IPS-18c (cell line): ENCODE results near the gene PKN2.
A peak's percentile ranks its signal among the peaks of the same experiment; 100 is the strongest.

Experiments
- H3K4me3 ChIP-seq: 2 replicates; pipeline ENCODE4 v1.7.0; 2013; ENCODE audit warnings: low read depth, mild to moderate bottlenecking, low read length, moderate library complexity; ENCODE audit not compliant: insufficient read depth
- H3K9me3 ChIP-seq: one replicate; pipeline ENCODE4 v1.6.1; 2013; ENCODE audit warnings: mild to moderate bottlenecking, low read length, moderate library complexity; ENCODE audit not compliant: control insufficient read depth, insufficient read depth

PKN2 gene

DNA sequence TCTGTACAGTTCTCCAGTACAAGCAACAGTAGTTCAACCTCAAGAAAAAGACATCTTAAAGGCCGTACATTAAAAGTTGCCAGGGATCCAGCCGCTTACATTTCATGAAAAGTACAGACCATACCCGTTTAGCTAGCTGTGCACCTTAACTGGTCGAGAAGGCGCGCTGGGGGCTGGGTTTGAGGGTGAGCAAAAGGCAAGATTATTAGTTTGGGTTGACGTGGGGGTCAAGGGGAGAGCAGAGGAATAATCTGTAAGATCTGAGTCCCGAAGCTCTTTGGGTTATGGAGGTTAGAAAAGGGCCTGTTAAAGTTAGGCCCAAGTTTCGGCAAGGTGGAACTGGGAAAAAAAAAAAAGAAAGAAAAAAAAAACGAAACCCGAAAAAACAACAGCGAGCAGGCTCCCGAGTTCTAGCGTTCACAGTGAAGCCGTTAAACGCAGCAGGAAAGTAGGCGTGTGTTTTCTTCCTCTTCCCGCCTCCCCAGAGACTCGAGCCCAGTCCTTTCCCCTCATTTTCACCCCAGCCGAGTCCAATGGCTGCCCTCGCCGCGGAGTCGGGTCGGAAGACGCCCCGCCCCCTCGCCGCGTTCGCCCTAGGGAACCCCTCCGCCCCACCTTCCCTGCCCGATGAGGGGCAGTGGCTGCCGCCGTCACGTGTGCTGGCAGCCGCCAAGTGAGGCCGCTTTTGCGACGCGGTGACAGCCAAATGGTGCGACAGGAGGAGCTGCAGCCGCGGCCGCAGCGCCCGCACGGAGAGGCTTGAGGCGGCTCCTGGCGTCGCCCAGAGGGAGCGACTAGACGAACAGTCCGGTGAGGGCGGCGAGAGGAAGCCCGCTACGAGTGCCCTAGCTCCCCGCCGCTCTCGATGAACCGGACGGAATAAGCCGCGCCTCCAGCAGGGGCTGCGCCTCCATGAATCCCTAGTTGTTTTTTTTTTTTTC lies at the start of gene PKN2:
Gene PKN2 (plus strand): TSS at position 733 of the 941 bp plus-strand sequence. CDS start 308 bp downstream, outside the sequence.
- Histone ChIP-seq H3K9me3 (no peaks in the 10 kb centered on the region), H3K4me3 (peak within 1 kb of the TSS; percentile 90)

- H3K9me3 ChIP-seq, result peaks cover 2% of the 10 kb centered on the region
Observed at GRCh38 chr1:88634538-88634937, 49.5 kb upstream of the PKN2 start.

DNA sequence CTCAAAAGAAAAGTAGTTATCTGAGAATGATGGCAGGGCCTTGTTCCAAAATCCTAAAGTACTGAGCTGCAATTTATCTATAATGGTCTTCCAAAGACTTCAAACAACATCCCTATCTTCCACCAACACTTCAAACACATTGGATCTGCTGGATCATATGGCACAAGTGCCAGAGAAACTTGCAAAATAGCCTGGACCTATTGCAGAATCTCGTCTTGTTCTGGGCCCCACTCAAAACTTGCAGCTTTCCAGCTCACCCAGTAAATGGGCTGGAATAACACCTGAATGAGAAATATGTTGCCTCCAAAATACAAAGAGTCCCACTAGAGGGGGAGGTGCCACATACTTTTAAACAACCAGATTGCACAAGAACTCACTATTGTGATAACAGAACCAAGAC lies 44.0 kb upstream of the PKN2 start:
- Histone ChIP-seq H3K4me3 (no peak overlapping the region), H3K9me3 (peaks cover 2% of the 10 kb centered on the region)

More at GRCh38 chr1:88634538-88634937, 49.5 kb upstream of the PKN2 start:
- no peak overlapping the region for H3K4me3 ChIP-seq

DNA sequence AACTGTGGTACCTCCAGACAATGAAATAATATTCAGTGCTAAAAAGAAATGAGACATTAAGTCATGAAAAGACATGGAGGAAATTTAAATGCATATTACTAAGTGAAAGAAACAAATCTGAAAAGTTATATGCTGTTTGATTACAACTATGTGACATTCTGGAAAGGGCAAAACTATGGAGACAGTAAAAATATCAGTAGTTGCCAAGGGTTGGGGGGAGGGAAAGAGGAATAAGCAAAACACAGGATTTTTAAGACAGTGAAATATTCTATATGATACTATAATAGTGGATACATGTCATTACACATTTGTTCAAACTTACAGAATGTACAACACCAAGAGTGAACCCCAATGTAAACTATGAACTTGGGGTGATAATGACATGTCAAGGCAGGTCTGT lies 38.2 kb upstream of the PKN2 start:
- no peaks in the 10 kb centered on the region for H3K9me3 ChIP-seq
- no peak overlapping the region for H3K4me3 ChIP-seq

DNA sequence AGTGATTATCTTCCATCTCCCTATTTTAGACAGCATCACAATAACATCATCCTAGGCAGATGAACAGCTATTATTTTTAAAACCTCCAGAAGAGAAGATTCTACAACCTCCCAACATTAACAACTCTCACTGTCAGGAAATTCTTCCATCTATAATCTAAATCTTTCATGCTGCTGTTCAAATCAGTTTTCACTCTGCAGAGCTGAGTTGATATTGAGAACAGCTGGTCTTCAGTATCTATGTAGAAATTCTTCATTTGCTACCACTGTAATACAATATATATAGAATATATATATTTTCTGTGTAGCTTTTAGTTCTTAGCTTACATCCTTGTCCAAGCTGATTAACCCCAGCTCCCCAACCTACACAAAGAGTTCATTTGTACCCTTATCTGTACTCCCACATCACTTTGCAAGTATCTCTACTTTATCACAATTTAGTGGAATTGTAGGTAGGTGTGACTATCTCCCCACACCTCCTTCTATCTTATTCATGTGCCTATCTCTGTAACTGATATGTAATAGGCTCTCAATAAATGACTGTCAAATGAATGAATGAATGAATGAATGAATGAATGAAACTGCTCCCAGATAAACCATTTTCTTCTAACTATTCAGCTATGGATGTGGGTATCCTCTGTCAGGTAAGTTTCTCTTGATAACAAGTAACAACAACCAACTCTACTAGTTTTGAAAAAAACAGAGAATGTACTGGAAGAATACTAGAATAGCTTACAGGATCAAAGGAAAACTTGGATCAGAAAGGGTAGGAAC lies 37.4 kb upstream of the PKN2 start:
- H3K9me3 ChIP-seq, result no peaks in the 10 kb centered on the region
- no peak overlapping the region for H3K4me3 ChIP-seq

GRCh38 chr1:88647249-88647645 lies 36.8 kb upstream of the PKN2 start:
- H3K9me3 ChIP-seq, result no peaks in the 10 kb centered on the region
- no peak overlapping the region for H3K4me3 ChIP-seq

DNA sequence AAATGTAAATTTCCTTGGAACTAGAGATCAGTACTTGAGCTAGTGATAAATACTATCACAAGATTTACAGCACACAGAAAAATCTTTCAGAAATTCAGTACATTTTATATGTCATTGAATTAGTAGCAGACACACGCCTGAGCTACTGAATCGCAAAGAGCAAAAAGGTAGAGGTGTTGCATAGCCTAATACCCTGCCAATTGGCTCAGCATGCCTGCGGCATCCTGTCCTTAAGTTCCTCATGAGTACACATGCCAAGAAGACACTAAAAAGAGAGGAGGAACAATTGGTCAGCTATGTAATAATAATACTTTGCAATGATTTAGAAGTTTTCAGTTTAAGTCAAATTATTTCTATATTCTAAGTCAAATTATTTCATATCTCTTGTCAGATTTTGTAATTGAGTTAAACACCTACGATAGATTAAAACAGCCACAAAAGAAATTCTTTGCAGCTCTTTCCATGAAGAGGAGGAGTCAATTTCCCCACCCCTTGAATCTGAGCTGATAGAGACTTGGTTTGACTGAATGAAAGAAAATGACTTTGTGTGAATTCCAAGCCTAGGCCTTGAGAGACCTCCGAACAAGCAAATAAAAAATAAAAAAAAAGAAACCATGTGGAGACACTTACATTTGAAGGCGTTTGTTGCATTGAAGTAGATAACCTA lies 36.2 kb upstream of the PKN2 start:
- H3K4me3 ChIP-seq, result no peak overlapping the region
- no peaks in the 10 kb centered on the region for H3K9me3 ChIP-seq

DNA sequence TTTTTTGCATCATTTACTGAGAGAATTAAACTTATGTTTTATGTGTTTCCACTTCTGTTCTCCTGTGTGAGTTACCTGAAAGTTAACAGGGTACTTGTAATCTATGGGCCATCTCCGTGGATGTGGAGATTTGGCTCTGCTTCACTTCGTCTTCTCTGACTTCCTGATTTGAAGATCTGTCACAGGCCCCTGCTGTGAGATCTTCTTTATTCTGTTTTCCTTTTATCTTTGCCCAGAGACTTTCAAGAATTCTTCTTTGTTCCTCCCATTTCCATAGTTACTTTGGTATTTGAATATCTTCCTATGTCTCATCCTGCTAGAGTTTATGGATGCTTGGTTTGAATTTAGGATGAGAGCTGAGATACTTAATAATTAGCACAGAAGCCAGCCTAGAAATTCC lies 35.4 kb upstream of the PKN2 start:
- no peak overlapping the region for H3K4me3 ChIP-seq
- H3K9me3 ChIP-seq, result no peaks in the 10 kb centered on the region

DNA sequence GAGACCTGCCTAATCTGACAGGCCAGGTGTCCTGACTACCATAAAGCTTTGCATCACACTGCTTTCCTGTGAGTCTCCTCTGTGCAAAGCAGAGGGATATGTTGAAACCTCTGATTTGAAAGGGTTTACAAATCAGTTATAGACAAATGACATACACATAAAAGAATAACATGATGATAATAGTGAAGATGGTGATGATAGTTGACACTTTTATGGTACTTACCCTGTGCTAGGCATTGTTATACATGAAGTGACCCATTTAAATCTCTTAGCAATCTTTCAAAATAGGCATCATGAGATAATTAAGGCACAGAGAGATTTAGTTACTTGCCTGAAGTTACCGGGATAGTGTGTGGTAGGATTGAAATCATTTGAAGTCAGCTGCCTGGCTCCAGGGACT lies 34.1 kb upstream of the PKN2 start:
- H3K9me3 ChIP-seq, result no peaks in the 10 kb centered on the region
- H3K4me3 ChIP-seq, result no peak overlapping the region

GRCh38 chr1:88650676-88651418 lies 33.2 kb upstream of the PKN2 start:
- H3K9me3 ChIP-seq, result no peaks in the 10 kb centered on the region
- no peak overlapping the region for H3K4me3 ChIP-seq

DNA sequence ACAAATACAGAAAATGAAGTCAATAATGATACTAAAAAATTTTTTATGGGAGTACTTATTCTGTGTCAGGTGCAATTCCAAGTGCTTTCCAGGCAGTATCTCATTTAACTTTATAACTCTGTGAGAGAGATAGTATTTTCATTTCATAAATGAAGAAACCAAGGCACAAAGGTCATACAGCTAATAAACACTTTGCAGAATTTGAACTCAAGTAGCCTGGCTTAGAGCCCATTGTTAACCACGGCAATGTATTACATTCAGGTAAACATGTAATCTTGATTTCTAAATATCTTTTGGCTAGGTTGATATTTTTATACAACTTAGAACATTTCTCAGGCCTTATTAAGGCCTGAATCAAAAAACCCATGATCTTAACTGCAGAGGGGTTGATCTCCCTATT lies 28.9 kb upstream of the PKN2 start:
- Histone ChIP-seq H3K4me3 (no peak overlapping the region), H3K9me3 (no peaks in the 10 kb centered on the region)

DNA sequence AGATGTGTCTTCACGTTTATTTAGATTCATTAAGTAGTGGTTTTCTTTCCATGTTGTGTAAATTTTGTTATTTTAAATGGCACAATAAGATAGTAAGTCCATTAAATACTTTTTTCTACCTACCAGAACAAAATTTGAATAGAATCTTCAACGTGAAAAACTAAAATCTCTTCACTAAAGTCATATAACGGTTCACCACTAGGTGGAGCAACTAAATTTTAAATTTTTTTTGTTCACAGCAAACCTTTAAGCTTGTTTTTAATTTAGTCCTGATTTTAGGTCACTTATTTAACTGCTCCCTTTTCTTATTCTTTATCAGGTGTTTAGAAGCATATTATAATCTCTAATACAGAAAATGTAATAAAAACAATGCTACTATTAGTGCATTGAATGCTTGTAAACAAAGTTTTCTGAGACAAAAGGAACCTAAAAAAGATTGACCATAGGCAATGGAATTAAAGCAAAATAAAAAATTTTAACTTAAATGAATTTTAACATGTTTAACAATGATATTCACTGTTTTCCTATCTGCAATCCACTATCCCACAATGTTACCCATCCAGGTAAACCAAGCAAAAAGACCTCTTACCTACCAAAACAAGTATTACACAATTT lies 28.3 kb upstream of the PKN2 start:
- H3K9me3 ChIP-seq, result no peaks in the 10 kb centered on the region
- H3K4me3 ChIP-seq, result no peak overlapping the region

DNA sequence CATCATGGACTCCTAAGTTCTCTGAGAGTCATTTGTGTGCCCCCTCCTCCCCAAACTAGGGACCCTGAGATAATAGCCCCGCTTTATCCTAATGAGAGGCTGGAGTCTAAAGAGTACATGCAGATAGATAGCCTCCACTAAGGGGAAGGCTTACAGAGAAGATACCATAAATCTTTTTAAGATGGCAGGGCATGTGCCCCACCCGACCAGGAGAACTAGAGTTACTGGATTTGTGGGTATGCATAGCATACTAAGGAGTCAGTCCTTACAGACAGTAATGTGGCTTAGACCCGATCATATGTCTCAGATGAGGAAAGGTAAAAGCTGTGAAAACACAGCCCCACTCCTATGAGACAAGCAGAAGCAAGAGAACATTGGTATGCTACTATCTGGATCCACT lies 25.7 kb upstream of the PKN2 start:
- H3K9me3 ChIP-seq, result no peaks in the 10 kb centered on the region
- H3K4me3 ChIP-seq, result no peak overlapping the region

GRCh38 chr1:88659552-88659951 lies 24.5 kb upstream of the PKN2 start:
- no peak overlapping the region for H3K4me3 ChIP-seq
- H3K9me3 ChIP-seq, result no peaks in the 10 kb centered on the region

GRCh38 chr1:88661188-88661587 lies 22.9 kb upstream of the PKN2 start:
- Histone ChIP-seq H3K9me3 (no peaks in the 10 kb centered on the region), H3K4me3 (no peak overlapping the region)

GRCh38 chr1:88661951-88662699 lies 21.9 kb upstream of the PKN2 start:
- no peak overlapping the region for H3K4me3 ChIP-seq

More at GRCh38 chr1:88661951-88662699, 21.9 kb upstream of the PKN2 start:
- H3K9me3 ChIP-seq, result no peaks in the 10 kb centered on the region
